Large intestine (tissue), 3 donors: Measurements from ENCODE around the gene NSUN4. TPM values are rescaled to one million over a fixed set of nuclear protein-coding genes. Genes with fewer than 3 reads are reported as not detected.
"Not testable (repeated sequence)": the region's sequence is repeated elsewhere in the genome, so short reads cannot be mapped to it uniquely, and the experiment has no call there.

Experiments
- DNase-seq, 2 donors: peaks; one replicate each; pipeline versions ENCODE4 v3.0.0 to v3.0.0-alpha.2; 2013
- H3K27ac ChIP-seq: one replicate; pipeline ENCODE4 v1.5.1; 2013; ENCODE audit warnings: low read length
- H3K27me3 ChIP-seq: 2 replicates; pipeline ENCODE4 v1.6.1; 2013; ENCODE audit warnings: low read length; ENCODE audit not compliant: control insufficient read depth, insufficient read depth
- H3K36me3 ChIP-seq: 2 replicates; pipeline ENCODE4 v1.6.1; 2013; ENCODE audit warnings: low read length; ENCODE audit not compliant: control insufficient read depth, insufficient read depth
- H3K4me1 ChIP-seq: one replicate; pipeline ENCODE4 v1.6.1; 2013; ENCODE audit warnings: low read length; ENCODE audit not compliant: control insufficient read depth, insufficient read depth
- H3K4me3 ChIP-seq: one replicate; pipeline ENCODE4 v1.5.1; 2013; ENCODE audit warnings: low read length
- H3K9me3 ChIP-seq: one replicate; pipeline ENCODE4 v1.6.1; 2013; ENCODE audit warnings: mild to moderate bottlenecking, low read depth, low read length, moderate library complexity; ENCODE audit not compliant: control insufficient read depth
- WGBS: methylation state at CpG from one replicate; pipeline ENCODE4 v1.1.5; 2013; ENCODE audit warnings: low lambda C conversion rate; ENCODE audit not compliant: insufficient coverage; 5-methylcytosine and 5-hydroxymethylcytosine counted together
- polyA plus RNA-seq: library from polyadenylated mRNA; unstranded; fragments of 120-200 nt; gene quantifications from one replicate; pipeline ENCODE4 v1.2.1, GENCODE V29; 2013

The NSUN4 gene
- polyA plus RNA-seq, 1 donor: 23.9 TPM

DNA sequence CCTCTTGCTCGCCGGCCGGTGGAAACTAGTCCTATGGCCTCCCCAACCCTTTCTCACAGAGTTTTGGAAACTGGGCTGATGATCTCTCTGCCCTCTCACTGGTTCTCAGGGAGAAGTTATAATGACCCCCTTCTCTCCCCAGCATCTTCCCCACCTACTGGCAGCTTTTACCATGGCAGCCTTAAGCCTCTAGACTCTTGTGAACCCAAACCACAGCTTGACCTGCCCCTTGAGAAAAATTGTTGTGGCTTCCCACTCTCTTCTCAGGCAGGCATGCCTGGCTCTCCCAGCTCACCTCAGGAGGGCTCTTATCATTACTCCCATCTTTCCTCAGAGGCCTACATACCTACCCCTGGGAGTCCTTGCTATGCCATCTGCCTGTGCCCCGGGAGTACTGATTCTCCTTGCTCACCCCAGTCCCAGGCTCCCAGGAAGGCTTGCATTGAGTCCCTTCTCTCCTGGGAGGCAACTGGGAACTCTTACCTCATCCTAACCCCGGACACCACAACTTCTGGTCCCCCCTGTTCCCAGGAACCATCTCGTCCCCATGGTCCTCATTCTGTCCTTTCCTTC, 1.6 kb downstream of the NSUN4 start:
- Histone ChIP-seq H3K27me3 (no peaks in the 10 kb centered on the region), H3K36me3 (peaks cover 22% of the 10 kb centered on the region), H3K9me3 (no peaks in the 10 kb centered on the region), H3K4me3 (no peak overlapping the region), H3K4me1 (peaks cover 34% of the 10 kb centered on the region), H3K27ac (peak overlapping the region; percentile 100)
- DNase-seq: no peak
- 100% methylated on average over 1 of the region's 6 CpGs for WGBS

DNA sequence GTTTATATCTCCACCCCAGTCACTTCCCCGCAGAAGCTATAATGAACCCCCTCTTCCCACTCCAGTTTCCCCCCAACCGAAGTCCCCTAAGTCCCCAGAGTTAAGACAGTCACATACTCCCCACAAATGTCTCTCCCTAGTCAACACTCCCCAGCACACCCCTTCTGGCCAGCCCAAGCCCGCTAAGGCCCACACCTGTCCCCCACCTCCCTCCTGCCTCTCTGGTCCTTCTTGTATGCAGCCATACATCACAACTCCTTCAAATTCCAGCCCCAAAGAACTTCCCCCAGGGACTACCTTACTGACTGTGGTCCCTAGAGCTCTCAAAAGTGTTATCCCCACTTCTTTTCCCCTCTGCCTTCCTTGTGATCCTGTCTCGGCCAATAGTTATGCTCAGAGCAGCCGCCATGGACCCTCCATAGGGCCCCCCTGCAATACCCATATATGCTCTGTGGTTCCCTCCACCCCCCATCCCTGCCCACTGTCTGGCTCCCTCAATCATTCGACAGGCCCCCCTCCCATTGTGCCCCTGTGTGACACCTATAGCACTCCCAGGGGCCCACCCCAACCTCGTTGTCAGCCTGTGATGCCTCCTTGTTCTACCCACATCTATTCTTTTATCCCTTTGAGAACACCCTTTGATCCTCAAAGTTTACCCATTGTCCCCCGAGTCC, 2.2 kb downstream of the NSUN4 start:
- Histone ChIP-seq H3K4me1 (peaks cover 34% of the 10 kb centered on the region), H3K27me3 (no peaks in the 10 kb centered on the region), H3K9me3 (no peaks in the 10 kb centered on the region), H3K4me3 (no peak overlapping the region), H3K27ac (peak overlapping the region; percentile 16), H3K36me3 (peaks cover 25% of the 10 kb centered on the region)
- no peak for DNase-seq
- WGBS: 66% methylated on average over 3 of the region's 8 CpGs

DNA sequence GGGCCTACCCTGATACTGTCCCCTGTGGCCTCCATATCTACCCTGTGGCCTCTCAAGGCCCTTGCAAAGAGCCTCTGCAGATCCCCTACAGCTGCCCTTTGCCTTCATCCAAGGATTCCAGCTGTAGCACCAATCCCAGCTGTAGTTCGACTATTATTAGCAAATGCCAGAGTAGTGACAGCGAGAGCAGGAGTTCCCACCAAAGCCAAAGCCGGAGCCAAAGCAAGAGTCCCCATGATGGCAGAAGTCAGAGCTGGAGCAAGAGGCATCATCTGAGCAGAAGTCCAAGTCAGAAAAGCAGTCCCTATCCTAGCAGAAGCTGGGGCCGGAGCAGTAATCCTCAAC, 2.7 kb downstream of the NSUN4 start:
- peak; percentile 15 to 66 for DNase-seq
- H3K36me3 ChIP-seq: peaks cover 25% of the 10 kb centered on the region
- H3K27ac ChIP-seq: peak overlapping the region; percentile 16
- H3K4me1 ChIP-seq: peaks cover 34% of the 10 kb centered on the region
- H3K4me3 ChIP-seq: no peak overlapping the region
- WGBS: no CpG with 5 or more reads among the region's 4 CpGs
- no peaks in the 10 kb centered on the region for H3K27me3 ChIP-seq
- no peaks in the 10 kb centered on the region for H3K9me3 ChIP-seq

DNA sequence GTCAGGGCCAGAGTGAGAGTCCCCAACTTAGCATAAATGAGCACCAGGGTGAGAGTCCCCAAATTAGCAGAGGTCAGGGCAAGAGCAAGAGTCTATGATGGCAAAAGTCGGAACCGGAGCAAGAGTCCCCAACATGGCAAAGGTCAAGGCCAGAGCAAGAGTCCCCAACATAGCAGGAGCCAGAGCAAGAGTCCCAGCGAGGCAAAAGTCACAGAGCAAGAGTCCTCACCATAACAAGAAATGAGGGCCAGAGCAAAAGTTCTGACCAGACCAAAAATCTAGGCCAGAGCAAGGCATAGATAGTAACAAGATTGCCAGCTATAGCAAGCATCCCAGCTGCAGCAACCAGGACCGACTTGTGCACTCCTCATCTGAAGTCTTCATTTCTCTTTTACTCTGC, 3.1 kb downstream of the NSUN4 start:
- 73% methylated on average over 3 of the region's 4 CpGs for WGBS
- Histone ChIP-seq H3K36me3 (peaks cover 25% of the 10 kb centered on the region), H3K27ac (peak overlapping the region; percentile 16), H3K9me3 (no peaks in the 10 kb centered on the region), H3K4me3 (no peak overlapping the region), H3K27me3 (no peaks in the 10 kb centered on the region), H3K4me1 (peaks cover 34% of the 10 kb centered on the region)
- DNase-seq: no peak

DNA sequence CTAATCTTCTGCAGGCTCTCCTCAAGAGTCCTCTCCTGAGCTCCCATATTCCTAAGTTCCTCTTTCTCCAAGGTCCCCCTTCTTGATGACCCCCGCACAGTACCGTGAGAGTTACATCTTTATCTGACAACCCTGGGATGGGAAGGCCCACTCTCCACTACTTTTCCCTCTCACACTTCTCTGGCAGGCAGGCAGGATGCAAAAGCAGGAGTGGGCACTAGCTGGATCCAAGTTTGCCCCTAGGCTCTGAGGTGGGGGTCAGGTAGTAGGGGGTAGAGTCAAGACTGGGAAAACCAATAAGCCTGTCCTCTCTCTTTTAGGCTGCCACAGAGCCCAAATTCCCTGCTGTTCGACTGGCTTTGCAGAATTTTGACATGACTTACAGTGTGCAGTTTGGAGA, 3.9 kb downstream of the NSUN4 start:
- H3K27me3 ChIP-seq: no peaks in the 10 kb centered on the region
- WGBS: no CpG with 5 or more reads among the region's 3 CpGs

DNA sequence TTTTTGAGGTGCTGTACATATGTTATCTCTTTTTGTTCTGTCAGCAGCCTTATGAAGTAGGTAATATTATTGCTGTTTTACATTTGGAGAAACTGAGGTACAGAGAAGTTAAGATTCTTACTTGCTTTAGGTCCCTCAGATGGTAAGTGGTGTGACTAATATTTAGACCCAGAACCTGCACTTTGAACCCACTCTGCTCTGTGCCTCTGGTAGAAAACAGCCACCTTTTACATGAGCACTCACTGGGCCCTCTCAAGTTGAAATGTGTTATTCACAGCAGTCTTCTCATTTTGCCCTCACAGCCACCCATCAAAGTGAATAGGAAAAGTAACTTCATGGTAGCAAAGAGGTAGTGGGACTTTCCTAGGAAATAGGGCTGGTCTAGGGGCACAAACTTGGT, 4.7 kb downstream of the NSUN4 start:
- no peaks in the 10 kb centered on the region for H3K9me3 ChIP-seq
- H3K4me3 ChIP-seq: no peak overlapping the region
- DNase-seq: peak; percentile 18 to 33
- peaks cover 37% of the 10 kb centered on the region for H3K36me3 ChIP-seq
- no peak overlapping the region for H3K27ac ChIP-seq
- no peaks in the 10 kb centered on the region for H3K27me3 ChIP-seq
- H3K4me1 ChIP-seq: peaks cover 31% of the 10 kb centered on the region

More for the DNA sequence above, 3.9 kb downstream of the NSUN4 start:
- Histone ChIP-seq H3K27ac (no peak overlapping the region), H3K4me3 (no peak overlapping the region), H3K36me3 (peaks cover 29% of the 10 kb centered on the region), H3K4me1 (peaks cover 34% of the 10 kb centered on the region), H3K9me3 (no peaks in the 10 kb centered on the region)
- no peak for DNase-seq

DNA sequence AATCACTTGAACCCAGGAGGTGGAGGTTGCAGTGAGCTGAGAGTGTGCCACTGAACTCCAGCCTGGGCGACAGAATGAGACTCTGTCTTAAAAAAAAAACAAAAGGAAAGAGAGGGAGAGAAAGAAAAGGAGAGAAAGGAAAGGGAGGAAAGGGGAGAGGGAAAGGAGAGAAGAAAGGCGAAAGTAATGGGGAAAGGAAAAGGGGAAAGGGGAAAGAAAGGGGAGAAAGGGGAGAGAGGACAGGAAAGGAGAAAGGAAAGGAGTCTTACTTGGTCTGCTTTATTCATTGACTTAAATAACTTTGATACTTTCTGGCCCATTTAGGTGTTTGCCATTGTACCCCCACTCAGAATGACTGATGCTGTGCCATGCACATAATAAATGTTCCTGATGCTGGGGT, 11.8 kb downstream of the NSUN4 start:
- H3K9me3 ChIP-seq: no peaks in the 10 kb centered on the region
- DNase-seq: no peak
- 100% methylated on average over 2 of the region's 2 CpGs for WGBS
- H3K4me1 ChIP-seq: no peaks in the 10 kb centered on the region
- H3K4me3 ChIP-seq: no peak overlapping the region
- no peak overlapping the region for H3K27ac ChIP-seq
- peaks cover 55% of the 10 kb centered on the region for H3K36me3 ChIP-seq
- no peaks in the 10 kb centered on the region for H3K27me3 ChIP-seq

DNA sequence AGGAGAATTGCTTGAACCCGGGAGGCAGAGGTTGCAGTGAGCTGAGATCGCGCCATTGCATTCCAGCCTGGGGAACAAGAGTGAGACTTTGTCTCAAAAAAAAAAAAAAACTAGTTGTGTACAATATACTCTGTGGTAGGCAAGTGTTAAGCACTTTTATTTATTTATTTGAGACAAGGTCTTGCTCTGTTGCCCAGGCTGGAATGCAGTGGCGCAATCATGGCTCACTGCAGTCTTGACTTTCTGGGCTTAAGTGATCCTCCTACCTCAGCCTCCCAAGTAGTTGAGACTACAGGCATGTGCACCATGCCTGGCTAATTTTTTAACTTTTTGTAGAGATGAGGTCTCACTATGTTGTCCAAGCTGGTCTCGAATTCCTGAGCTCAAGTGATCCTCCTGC, 15.3 kb downstream of the NSUN4 start:
- H3K36me3 ChIP-seq: peaks cover 56% of the 10 kb centered on the region
- H3K27ac ChIP-seq, H3K4me3 ChIP-seq, H3K9me3 ChIP-seq, DNase-seq, H3K27me3 ChIP-seq, H3K4me1 ChIP-seq: not testable (repeated sequence)
- WGBS: no CpG with 5 or more reads among the region's 5 CpGs

DNA sequence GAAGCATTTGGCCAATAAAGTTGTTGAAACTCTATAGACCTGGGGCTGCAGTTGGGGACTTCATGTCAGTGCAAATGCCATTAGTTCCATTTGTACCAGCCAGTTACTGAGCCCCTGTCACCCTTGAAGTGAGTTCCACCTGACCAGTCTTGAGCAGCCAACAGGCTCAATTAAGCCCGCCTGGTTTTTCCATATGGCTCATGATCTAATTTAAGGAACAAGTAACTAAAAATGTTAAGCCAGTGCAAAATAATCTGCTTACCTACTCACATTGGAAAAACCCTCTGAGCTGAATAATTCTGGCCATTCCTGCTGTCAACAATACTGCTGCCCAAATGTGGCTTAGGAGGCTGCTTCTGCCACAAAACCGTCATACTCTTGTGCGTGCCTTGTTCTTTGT, 21.6 kb downstream of the NSUN4 start:
- Histone ChIP-seq H3K36me3 (peaks cover 49% of the 10 kb centered on the region), H3K4me3 (no peak overlapping the region), H3K27me3 (no peaks in the 10 kb centered on the region), H3K9me3 (no peaks in the 10 kb centered on the region), H3K4me1 (no peaks in the 10 kb centered on the region), H3K27ac (no peak overlapping the region)
- no peak for DNase-seq
- no CpG with 5 or more reads among the region's 3 CpGs for WGBS

DNA sequence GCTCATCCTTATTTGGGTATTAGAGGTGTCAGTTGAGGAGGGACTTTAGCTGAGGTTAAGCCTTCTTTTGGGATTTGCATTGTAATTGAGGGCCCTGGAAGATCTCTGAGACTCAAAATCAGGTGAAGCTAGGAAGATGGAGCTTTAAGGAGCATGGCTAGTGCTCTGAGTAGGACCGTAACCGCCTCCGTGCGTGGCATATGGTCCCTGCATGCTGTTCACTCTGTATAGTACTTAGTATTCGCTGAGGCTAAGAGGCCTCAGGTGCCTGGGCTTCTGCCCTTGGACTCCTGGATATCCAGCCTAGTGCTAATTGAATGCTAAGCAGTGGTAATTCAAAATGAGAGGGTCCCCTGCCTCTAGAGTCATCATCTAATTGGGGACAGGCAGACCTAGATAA, 22.5 kb downstream of the NSUN4 start:
- no peak for DNase-seq
- H3K27me3 ChIP-seq: no peaks in the 10 kb centered on the region
- no CpG with 5 or more reads among the region's 5 CpGs for WGBS
- no peaks in the 10 kb centered on the region for H3K9me3 ChIP-seq
- H3K4me3 ChIP-seq: no peak overlapping the region
- no peaks in the 10 kb centered on the region for H3K4me1 ChIP-seq
- H3K36me3 ChIP-seq: peaks cover 49% of the 10 kb centered on the region
- no peak overlapping the region for H3K27ac ChIP-seq

DNA sequence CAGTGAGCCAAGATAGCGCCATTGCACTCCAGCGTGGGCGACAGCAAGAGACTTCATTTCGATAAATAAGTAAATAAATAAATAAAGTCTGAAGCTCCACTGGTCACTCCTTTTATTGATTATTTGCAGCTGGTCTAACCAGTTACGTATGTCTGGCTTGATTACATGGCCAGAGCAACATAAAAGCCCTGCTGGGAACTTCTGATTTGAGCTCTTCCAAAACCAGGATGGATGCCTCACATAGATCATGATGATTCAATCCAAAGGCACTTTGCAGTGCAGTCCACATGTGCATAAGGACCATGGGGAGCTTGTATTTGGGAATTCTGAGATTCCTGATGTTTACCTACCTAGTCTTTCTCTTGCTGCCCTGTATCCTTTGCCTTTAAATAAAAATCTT, 24.0 kb downstream of the NSUN4 start:
- WGBS: 50% methylated on average over 1 of the region's 5 CpGs
- H3K4me3 ChIP-seq: no peak overlapping the region
- peaks cover 50% of the 10 kb centered on the region for H3K36me3 ChIP-seq

More for the DNA sequence above, 24.0 kb downstream of the NSUN4 start:
- Histone ChIP-seq H3K27me3 (no peaks in the 10 kb centered on the region), H3K9me3 (no peaks in the 10 kb centered on the region), H3K27ac (no peak overlapping the region), H3K4me1 (no peaks in the 10 kb centered on the region)
- no peak for DNase-seq
